HepG2 (cell line): ENCODE measurements around the gene SERPINA3. TPM values are rescaled to one million over a fixed set of nuclear protein-coding genes. Genes with fewer than 3 reads are reported as not detected.
A peak's percentile ranks its signal among the peaks of the same experiment; 100 is the strongest.

Source experiments
- DZIP1 ChIP-seq: sonication (generic); formaldehyde crosslinking; IDR thresholded peaks from 2 replicates; pipeline ENCODE4 v1.5.0; 2020; ENCODE audit warnings: mild to moderate bottlenecking, missing genetic modification reagents
- FOXA3 ChIP-seq: IDR thresholded peaks from 2 replicates; pipeline ENCODE4 v1.6.1; 2016; ENCODE audit warnings: missing genetic modification reagents, missing compliant biosample characterization
- GZF1 ChIP-seq: sonication (generic); formaldehyde crosslinking; IDR thresholded peaks from 2 replicates; pipeline ENCODE4 v1.5.1; 2020; ENCODE audit warnings: mild to moderate bottlenecking, missing genetic modification reagents
- IRF2 ChIP-seq: IDR thresholded peaks from 2 replicates; pipeline ENCODE4 v1.6.1; 2018; ENCODE audit warnings: missing genetic modification reagents, missing compliant biosample characterization
- NFAT5 ChIP-seq: sonication (generic); formaldehyde crosslinking; IDR thresholded peaks from 2 replicates; pipeline ENCODE4 v1.4.0; 2020; ENCODE audit warnings: missing genetic modification reagents
- PHF21A ChIP-seq: sonication (generic); formaldehyde crosslinking; IDR thresholded peaks from 2 replicates; pipeline ENCODE4 v1.5.0; 2020; ENCODE audit warnings: mild to moderate bottlenecking, missing genetic modification reagents
- REL ChIP-seq: sonication (generic); formaldehyde crosslinking; conservative IDR thresholded peaks from 2 replicates; pipeline ENCODE4 v1.8.0; 2022; ENCODE audit warnings: mild to moderate bottlenecking, missing genetic modification reagents, moderate library complexity
- TAF1 ChIP-seq: sonication (generic); formaldehyde crosslinking; IDR thresholded peaks from 2 replicates; pipeline ENCODE4 v1.4.0; 2020; ENCODE audit warnings: missing genetic modification reagents
- TARDBP ChIP-seq: sonication (generic); formaldehyde crosslinking; IDR thresholded peaks from 2 replicates; pipeline ENCODE4 v1.8.0; 2022; ENCODE audit warnings: mild to moderate bottlenecking, missing genetic modification reagents
- TOPORS ChIP-seq: sonication (generic); formaldehyde crosslinking; IDR thresholded peaks from 2 replicates; pipeline ENCODE4 v1.8.0; 2023; ENCODE audit warnings: mild to moderate bottlenecking, missing genetic modification reagents
- ZKSCAN1 ChIP-seq: fragments of 150-350 bp; IDR thresholded peaks from 2 replicates; pipeline ENCODE4 v1.6.1; 2014; ENCODE audit warnings: low read length
- ZNF205 ChIP-seq: IDR thresholded peaks from 2 replicates; pipeline ENCODE4 v1.6.1; 2018; ENCODE audit warnings: missing biosample characterization, missing genetic modification reagents
- ZNF235 ChIP-seq: sonication (generic); formaldehyde crosslinking; IDR thresholded peaks from 2 replicates; pipeline ENCODE4 v1.8.1; 2023; ENCODE audit warnings: mild to moderate bottlenecking, missing genetic modification reagents, borderline replicate concordance
- ZNF317 ChIP-seq: sonication (generic); formaldehyde crosslinking; IDR thresholded peaks from 2 replicates; pipeline ENCODE4 v1.5.0; 2020; ENCODE audit warnings: mild to moderate bottlenecking, missing genetic modification reagents
- ZNF564 ChIP-seq: sonication (generic); formaldehyde crosslinking; IDR thresholded peaks from 2 replicates; pipeline ENCODE4 v1.8.1; 2023; ENCODE audit warnings: mild to moderate bottlenecking, missing genetic modification reagents
- ZNF713 ChIP-seq: sonication (generic); formaldehyde crosslinking; IDR thresholded peaks from 2 replicates; pipeline ENCODE4 v1.4.0; 2020; ENCODE audit warnings: mild to moderate bottlenecking, missing genetic modification reagents
- polyA plus RNA-seq, 8 experiments: library from polyadenylated mRNA; depleted of rRNA in 3 of 8; stranded (reverse) in 7 of 8; unstranded in 1 of 8; fragments of >200 nt; fragmentation: Illumina TruSeq in 4 of 8; extraction: Trizol in 4 of 8; gene quantifications; 2 replicates each; pipeline versions ENCODE4 v1.2.1 to v1.2.3, GENCODE V29; 2011 to 2016; ENCODE audit warnings: low read depth in 4 of 8, missing spikeins in 1 of 8, mixed read lengths in 1 of 8; ENCODE audit not compliant: insufficient read depth in 1 of 8
- total RNA-seq, 5 experiments: library from RNA; depleted of rRNA; stranded (reverse); fragments of >200 nt; fragmentation: Illumina TruSeq; extraction: Trizol; gene quantifications; 2 replicates each; pipeline ENCODE4 v1.2.3, GENCODE V29; 2016; ENCODE audit warnings: low read depth in 1 of 5
- TF ChIP-seq, protein P1 (sequence below): sonication (generic); formaldehyde crosslinking; IDR thresholded peaks from 2 replicates; pipeline ENCODE4 v1.4.0; 2020; ENCODE audit warnings: missing genetic modification reagents
- TF ChIP-seq, protein P2 (sequence below): sonication (generic); formaldehyde crosslinking; IDR thresholded peaks from 2 replicates; pipeline ENCODE4 v1.4.0; 2020; ENCODE audit warnings: missing genetic modification reagents

Gene SERPINA3
- total and polyA plus RNA-seq, 2 of the 13 experiments (the other 11 are each of a cell fraction or from before 2014, with no cell fraction given) = 825 to 2,200 TPM

DNA sequence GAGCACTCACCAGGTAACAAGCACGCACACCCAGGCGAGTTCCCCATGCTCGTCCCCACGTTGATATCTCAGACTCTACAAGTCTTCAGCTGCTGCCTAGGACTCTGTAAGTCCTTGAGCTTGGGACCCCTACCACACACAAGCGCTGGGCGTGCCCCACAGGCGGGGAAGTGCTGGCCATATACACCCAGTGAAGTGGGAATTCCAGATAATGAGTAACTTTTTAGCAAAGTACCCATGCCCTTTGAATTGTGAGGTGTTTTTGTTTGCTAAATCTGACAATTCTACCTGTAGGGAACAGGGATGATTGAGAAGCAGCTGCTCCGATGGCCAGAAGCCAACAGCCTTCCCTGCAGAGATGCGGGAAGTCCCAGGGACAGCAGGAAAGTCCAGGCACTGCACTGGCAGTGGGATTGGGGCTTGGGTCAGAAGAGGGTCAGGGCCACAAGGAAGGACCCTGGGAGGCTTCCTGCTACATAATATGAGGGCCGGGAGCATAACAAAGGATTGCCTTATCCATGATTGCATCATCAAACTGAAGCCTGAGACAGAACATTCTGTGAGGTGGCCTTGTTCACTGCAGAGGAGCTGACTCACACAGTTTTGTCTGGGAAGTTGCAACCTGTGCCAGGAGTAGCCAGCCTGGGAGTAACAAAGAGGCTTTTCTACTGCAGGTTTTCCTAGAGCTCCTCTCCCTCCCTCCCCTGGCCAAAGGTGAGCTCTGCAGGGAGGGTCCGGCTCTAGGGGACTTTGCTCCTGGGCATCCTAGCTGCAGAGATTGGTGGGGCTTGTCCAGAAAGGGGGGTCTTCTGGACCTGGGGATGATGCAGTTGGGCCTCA, 13.2 kb upstream of the SERPINA3 start (continued):
- no peak for TF ChIP-seq REL (CRISPR knock-in tag)
- TF ChIP-seq DZIP1 = 0 out of 2 replicates have a peak, but pooled peaks have one; percentile 50
- TF ChIP-seq TARDBP (CRISPR knock-in tag) = peak; percentile 92
- peak; percentile 97 for TF ChIP-seq PHF21A (CRISPR knock-in tag)
- TF ChIP-seq FOXA3 (CRISPR knock-in tag) = peak; percentile 92
- peak; percentile 80 for TF ChIP-seq ZNF317 (CRISPR knock-in tag)
- TF ChIP-seq, protein P1, sequence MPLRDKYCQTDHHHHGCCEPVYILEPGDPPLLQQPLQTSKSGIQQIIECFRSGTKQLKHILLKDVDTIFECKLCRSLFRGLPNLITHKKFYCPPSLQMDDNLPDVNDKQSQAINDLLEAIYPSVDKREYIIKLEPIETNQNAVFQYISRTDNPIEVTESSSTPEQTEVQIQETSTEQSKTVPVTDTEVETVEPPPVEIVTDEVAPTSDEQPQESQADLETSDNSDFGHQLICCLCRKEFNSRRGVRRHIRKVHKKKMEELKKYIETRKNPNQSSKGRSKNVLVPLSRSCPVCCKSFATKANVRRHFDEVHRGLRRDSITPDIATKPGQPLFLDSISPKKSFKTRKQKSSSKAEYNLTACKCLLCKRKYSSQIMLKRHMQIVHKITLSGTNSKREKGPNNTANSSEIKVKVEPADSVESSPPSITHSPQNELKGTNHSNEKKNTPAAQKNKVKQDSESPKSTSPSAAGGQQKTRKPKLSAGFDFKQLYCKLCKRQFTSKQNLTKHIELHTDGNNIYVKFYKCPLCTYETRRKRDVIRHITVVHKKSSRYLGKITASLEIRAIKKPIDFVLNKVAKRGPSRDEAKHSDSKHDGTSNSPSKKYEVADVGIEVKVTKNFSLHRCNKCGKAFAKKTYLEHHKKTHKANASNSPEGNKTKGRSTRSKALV (CRISPR knock-in tag) = peak; percentile 90; the same call in 1 of the 2 replicates
- peak; percentile 58 for TF ChIP-seq TOPORS
- no peak for TF ChIP-seq ZNF713 (CRISPR knock-in tag)
- peak; percentile 24; the same call in 1 of the 2 replicates for TF ChIP-seq TAF1
- TF ChIP-seq GZF1 (CRISPR knock-in tag) = no peak
- no peak for TF ChIP-seq NFAT5 (CRISPR knock-in tag)
- peak; percentile 83 for TF ChIP-seq IRF2 (CRISPR knock-in tag)
- no peak for TF ChIP-seq ZNF235 (CRISPR knock-in tag)
- peak; percentile 91 for TF ChIP-seq ZNF564 (CRISPR knock-in tag)
- TF ChIP-seq, protein P2, sequence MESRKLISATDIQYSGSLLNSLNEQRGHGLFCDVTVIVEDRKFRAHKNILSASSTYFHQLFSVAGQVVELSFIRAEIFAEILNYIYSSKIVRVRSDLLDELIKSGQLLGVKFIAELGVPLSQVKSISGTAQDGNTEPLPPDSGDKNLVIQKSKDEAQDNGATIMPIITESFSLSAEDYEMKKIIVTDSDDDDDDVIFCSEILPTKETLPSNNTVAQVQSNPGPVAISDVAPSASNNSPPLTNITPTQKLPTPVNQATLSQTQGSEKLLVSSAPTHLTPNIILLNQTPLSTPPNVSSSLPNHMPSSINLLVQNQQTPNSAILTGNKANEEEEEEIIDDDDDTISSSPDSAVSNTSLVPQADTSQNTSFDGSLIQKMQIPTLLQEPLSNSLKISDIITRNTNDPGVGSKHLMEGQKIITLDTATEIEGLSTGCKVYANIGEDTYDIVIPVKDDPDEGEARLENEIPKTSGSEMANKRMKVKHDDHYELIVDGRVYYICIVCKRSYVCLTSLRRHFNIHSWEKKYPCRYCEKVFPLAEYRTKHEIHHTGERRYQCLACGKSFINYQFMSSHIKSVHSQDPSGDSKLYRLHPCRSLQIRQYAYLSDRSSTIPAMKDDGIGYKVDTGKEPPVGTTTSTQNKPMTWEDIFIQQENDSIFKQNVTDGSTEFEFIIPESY (CRISPR knock-in tag) = no peak; the same call in 1 of the 2 replicates
- no peak for TF ChIP-seq ZKSCAN1
- peak; percentile 63 for TF ChIP-seq ZNF205 (CRISPR knock-in tag)
